Panc1 (cell line): ENCODE results near the gene UTF1. TPM values are rescaled to one million over a fixed set of nuclear protein-coding genes. Genes with fewer than 3 reads are reported as not detected.

ENCODE experiments used
- ATAC-seq: fragments of 200-7000 bp; cut with Tn5 transposase; 2 replicates; pipeline ENCODE4 v1.9.1; 2020; ENCODE audit warnings: mild to moderate bottlenecking, moderate library complexity
- BruUV-seq: library from RNA; stranded (reverse); fragments of 400-500 nt; replicated peaks from 2 replicates; lab custom pipeline; 2021; lab: Mats Ljungman, UMichigan
- CTCF ChIA-PET: fragments of 300-600 bp; sonication (Branson Sonifier 250); formaldehyde crosslinking; loops from one replicate; lab custom pipeline; 2022; ENCODE audit warnings: antibody characterized with exemption; lab: Charles Lee
- POLR2A ChIA-PET: fragments of 300-600 bp; sonication (Branson Sonifier 250); formaldehyde crosslinking; loops from one replicate; lab custom pipeline; 2022; ENCODE audit warnings: antibody characterized with exemption; lab: Charles Lee
- DNase-seq: peaks from one replicate; pipeline ENCODE4 v3.0.0-alpha.2; 2010; ENCODE audit warnings: low read depth, low spot score
- H3K27ac ChIP-seq: 2 replicates; pipeline ENCODE4 v1.5.1; 2011; ENCODE audit warnings: mild to moderate bottlenecking, low read length, inconsistent platforms
- H3K27me3 ChIP-seq: fragments of 200-500 bp; sonication (Bioruptor generic); 2 replicates; pipeline ENCODE4 v1.6.0; 2014; ENCODE audit warnings: low read length, inconsistent platforms; ENCODE audit not compliant: control insufficient read depth, insufficient read depth
- H3K36me3 ChIP-seq: fragments of 200-500 bp; sonication (Bioruptor generic); 2 replicates; pipeline ENCODE4 v1.5.1; 2014; ENCODE audit warnings: inconsistent platforms, mild to moderate bottlenecking, low read length, moderate library complexity; ENCODE audit not compliant: control insufficient read depth, insufficient read depth
- H3K4me1 ChIP-seq: 2 replicates; pipeline ENCODE4 v1.5.1; 2011; ENCODE audit warnings: inconsistent platforms, mild to moderate bottlenecking, low read length, moderate library complexity; ENCODE audit not compliant: control insufficient read depth, insufficient read depth
- H3K4me3 ChIP-seq, 2 experiments: 2 replicates each; pipeline ENCODE4 v1.5.1; 2011 to 2012; ENCODE audit warnings: low read depth in 2 of 2, low read length in 2 of 2, mild to moderate bottlenecking in 2 of 2, inconsistent platforms in 1 of 2, moderate library complexity in 1 of 2
- H3K9me3 ChIP-seq: fragments of 200-500 bp; sonication (Bioruptor generic); 2 replicates; pipeline ENCODE4 v1.5.1; 2014; ENCODE audit warnings: low read depth, mild to moderate bottlenecking, inconsistent platforms, low read length, moderate library complexity; ENCODE audit not compliant: control insufficient read depth, insufficient read depth
- CTCF ChIP-seq: fragments of 450-650 bp; IDR thresholded peaks from 2 replicates; pipeline ENCODE4 v1.5.1; 2017; ENCODE audit warnings: mild to moderate bottlenecking
- POLR2AphosphoS5 ChIP-seq: IDR thresholded peaks from 2 replicates; pipeline ENCODE4 v1.6.1; 2012; ENCODE audit warnings: mild to moderate bottlenecking, low read depth, low read length, moderate library complexity
- REST ChIP-seq, 2 experiments: IDR thresholded peaks; 2 replicates each; pipeline ENCODE4 v1.6.1; 2011 to 2012; ENCODE audit warnings: low read depth in 2 of 2, control low read depth in 1 of 2, low read length in 1 of 2, mild to moderate bottlenecking in 1 of 2, moderate library complexity in 1 of 2; ENCODE audit not compliant: insufficient read depth in 1 of 2
- SIN3A ChIP-seq: IDR thresholded peaks from 2 replicates; pipeline ENCODE4 v1.6.1; 2012; ENCODE audit warnings: low read depth, mild to moderate bottlenecking, low read length, moderate library complexity, borderline replicate concordance; ENCODE audit not compliant: insufficient read depth
- TCF7L2 ChIP-seq: IDR thresholded peaks from 2 replicates; pipeline ENCODE4 v1.6.1; 2011; ENCODE audit warnings: mild to moderate bottlenecking, low read depth, low read length, inconsistent platforms
- in situ Hi-C: cut with HindIII; loops from 2 replicates; pipeline ENCODE4 v1.10.0; 2016; ENCODE audit warnings: low sequenced_read_pairs, low pct_unique_long_range_greater_than_20kb
- intact Hi-C: fragments of 100-400 bp; cut with micrococcal nuclease; formaldehyde crosslinking; loops from one replicate; pipeline ENCODE4 v1.10.0; 2022; ENCODE audit not compliant: unreplicated experiment
- total RNA-seq: library from RNA; stranded (reverse); gene quantifications from one replicate; pipeline ENCODE4 v1.2.1, GENCODE V29; 2021; ENCODE audit not compliant: unreplicated experiment

Gene UTF1
- total RNA-seq, 1 experiment from 2014 or later: not detected

- POLR2A ChIA-PET: no interaction called here
- H3K36me3 ChIP-seq: no peaks in the 10 kb centered on the region
- ATAC-seq: no peak
- CTCF ChIA-PET: no interaction called here
- TF ChIP-seq POLR2AphosphoS5: no peak
- no peak for TF ChIP-seq CTCF
- TF ChIP-seq TCF7L2: no peak
- in situ Hi-C loops (no loop called here), intact Hi-C loops (no loop called here)
- H3K27ac ChIP-seq: no peak overlapping the region
- no peaks in the 10 kb centered on the region for H3K4me1 ChIP-seq
- no peak for DNase-seq
- no TSS peak for BruUV-seq
- no peaks in the 10 kb centered on the region for H3K9me3 ChIP-seq
- H3K27me3 ChIP-seq: no peaks in the 10 kb centered on the region
- no peak overlapping the region for H3K4me3 ChIP-seq
These were observed 20.4 kb upstream of the UTF1 start for GRCh38 chr10:133209641-133210040.

GRCh38 chr10:133210398-133211140 lies 19.4 kb upstream of the UTF1 start:
- Histone ChIP-seq H3K27me3 (no peaks in the 10 kb centered on the region), H3K4me3 (no peak overlapping the region), H3K27ac (no peak overlapping the region), H3K36me3 (no peaks in the 10 kb centered on the region), H3K9me3 (no peaks in the 10 kb centered on the region), H3K4me1 (no peaks in the 10 kb centered on the region)
- no peak for ATAC-seq
- no TSS peak for BruUV-seq
- TF ChIP-seq CTCF: no peak
- TF ChIP-seq POLR2AphosphoS5: no peak
- no peak for TF ChIP-seq SIN3A
- no peak for TF ChIP-seq REST (IDR thresholded peaks at IDR 0.05; ENCODE audit: insufficient read depth in 1 of 2, low read depth in 2 of 2, low read length in 1 of 2)
- TF ChIP-seq TCF7L2: no peak
- intact Hi-C loops (no loop called here), in situ Hi-C loops (no loop called here)
- DNase-seq: no peak
- CTCF ChIA-PET: no interaction called here
- POLR2A ChIA-PET: interaction anchor here (0.7 kb wide), 1 partner anchor 47 kb away, joined by 5 read pairs; no protein-coding TSS in a partner anchor
